ENCODE data around the gene PCNT. TPM values are rescaled to one million over a fixed set of nuclear protein-coding genes. Genes with fewer than 3 reads are reported as not detected.

Gene PCNT
- total RNA-seq, 2 experiments from 2014 or later: 54.4 to 55.5 TPM

GRCh38 chr21:46483300-46484295 lies 159.6 kb downstream of the PCNT start:
- ChIA-PET CTCF (interaction anchor here (1.3 kb wide), 1 partner anchor 156 kb away, joined by 3 read pairs; no protein-coding TSS in a partner anchor), POLR2A (no interaction called here)
- Histone ChIP-seq H3K4me3 (ENCODE audit: low read length) (no peak overlapping the region), H3K4me1 (ENCODE audit: insufficient read depth, low read length) (peaks cover 8% of the 10 kb centered on the region), H3K36me3 (ENCODE audit: insufficient read depth, low read length) (peaks cover 41% of the 10 kb centered on the region), H3K27me3 (ENCODE audit: control insufficient read depth in 1 of 2, insufficient read depth in 2 of 2, low read length in 2 of 2) (no peaks in the 10 kb centered on the region), H3K27ac (ENCODE audit: low read depth in 1 of 2, low read length in 2 of 2) (no peak overlapping the region), H3K9me3 (ENCODE audit: control insufficient read depth in 1 of 2, insufficient read depth in 1 of 2, low read length in 2 of 2) (no peaks in the 10 kb centered on the region)
- H3K4me3 Mint-ChIP-seq: no peak overlapping the region
- DNase-seq: peak in 1 of 14 experiments; percentile 54
- H3K27ac Mint-ChIP-seq: peak overlapping the region; percentile 43
- H3K36me3 Mint-ChIP-seq (ENCODE audit: low read depth): peaks cover 78% of the 10 kb centered on the region
- no peaks in the 10 kb centered on the region for H3K9me3 Mint-ChIP-seq
- intact Hi-C loops (cut with DNase I, micrococcal nuclease): no loop called here
- ATAC-seq (ENCODE audit: poor library complexity): no peak
- H3K4me1 Mint-ChIP-seq (ENCODE audit: low read depth): peaks cover 38% of the 10 kb centered on the region
- H3K27me3 Mint-ChIP-seq: no peaks in the 10 kb centered on the region
- no peak for TF ChIP-seq CTCF (IDR thresholded peaks at IDR 0.05)

- ChIA-PET CTCF (interaction anchor here (0.6 kb wide), 1 partner anchor 9 kb away, joined by 3 read pairs; no protein-coding TSS in a partner anchor), POLR2A (no interaction called here)
- Mint-ChIP-seq H3K27ac (no peak overlapping the region), H3K27me3 (no peaks in the 10 kb centered on the region), H3K36me3 (ENCODE audit: low read depth) (peaks cover 84% of the 10 kb centered on the region), H3K4me3 (no peak overlapping the region), H3K4me1 (ENCODE audit: low read depth) (peaks cover 28% of the 10 kb centered on the region), H3K9me3 (no peaks in the 10 kb centered on the region)
- no peak overlapping the region for H3K27ac ChIP-seq (ENCODE audit: low read depth in 1 of 2, low read length in 2 of 2)
- no peaks in the 10 kb centered on the region for H3K9me3 ChIP-seq (ENCODE audit: control insufficient read depth in 1 of 2, insufficient read depth in 1 of 2, low read length in 2 of 2)
- ATAC-seq (ENCODE audit: poor library complexity): no peak
- H3K4me3 ChIP-seq (ENCODE audit: low read length): no peak overlapping the region
- no peak for TF ChIP-seq CTCF (IDR thresholded peaks at IDR 0.05)
- peaks cover 8% of the 10 kb centered on the region for H3K4me1 ChIP-seq (ENCODE audit: insufficient read depth, low read length)
- peaks cover 36% of the 10 kb centered on the region for H3K36me3 ChIP-seq (ENCODE audit: insufficient read depth, low read length)
- H3K27me3 ChIP-seq (ENCODE audit: control insufficient read depth in 1 of 2, insufficient read depth in 2 of 2, low read length in 2 of 2): no peaks in the 10 kb centered on the region
- DNase-seq: no peak
- intact Hi-C loops (cut with DNase I, micrococcal nuclease): no loop called here
Observed at GRCh38 chr21:46486481-46487126, 162.6 kb downstream of the PCNT start.

GRCh38 chr21:46489162-46489663 lies 165.3 kb downstream of the PCNT start:
- no peak for TF ChIP-seq CTCF (IDR thresholded peaks at IDR 0.05)
- H3K4me1 ChIP-seq (ENCODE audit: insufficient read depth, low read length): no peaks in the 10 kb centered on the region
- peaks cover 92% of the 10 kb centered on the region for H3K36me3 Mint-ChIP-seq (ENCODE audit: low read depth)
- ATAC-seq (ENCODE audit: poor library complexity) (no peak), DNase-seq (no peak)
- H3K27ac ChIP-seq (ENCODE audit: low read depth in 1 of 2, low read length in 2 of 2): no peak overlapping the region
- ChIA-PET CTCF (no interaction called here), POLR2A (interaction anchor here (1.1 kb wide), 1 partner anchor 26 kb away, joined by 3 read pairs; no protein-coding TSS in a partner anchor)
- H3K4me3 Mint-ChIP-seq: no peak overlapping the region
- intact Hi-C loops (cut with DNase I, micrococcal nuclease): no loop called here
- H3K27me3 ChIP-seq (ENCODE audit: control insufficient read depth in 1 of 2, insufficient read depth in 2 of 2, low read length in 2 of 2): no peaks in the 10 kb centered on the region
- H3K27me3 Mint-ChIP-seq: no peaks in the 10 kb centered on the region
- H3K27ac Mint-ChIP-seq: peak overlapping the region; percentile 65
- H3K4me3 ChIP-seq (ENCODE audit: low read length): no peak overlapping the region
- no peaks in the 10 kb centered on the region for H3K9me3 Mint-ChIP-seq
- H3K4me1 Mint-ChIP-seq (ENCODE audit: low read depth): peaks cover 15% of the 10 kb centered on the region
- peaks cover 0 to 5% of the 10 kb centered on the region in 2 experiments for H3K9me3 ChIP-seq (ENCODE audit: control insufficient read depth in 1 of 2, insufficient read depth in 1 of 2, low read length in 2 of 2)
- peaks cover 60% of the 10 kb centered on the region for H3K36me3 ChIP-seq (ENCODE audit: insufficient read depth, low read length)
